H9 (cell line): ENCODE data around the gene PDF. TPM values are rescaled to one million over a fixed set of nuclear protein-coding genes. Genes with fewer than 3 reads are reported as not detected.

ENCODE experiments used
- DNase-seq: peaks from one replicate; pipeline ENCODE4 v3.0.0-alpha.2; 2017
- H2AFZ ChIP-seq: one replicate; pipeline ENCODE4 v1.6.1; 2013; ENCODE audit warnings: mild to moderate bottlenecking, low read length, control low read depth, moderate library complexity
- H2AK5ac ChIP-seq: 2 replicates; pipeline ENCODE4 v1.6.1; 2013; ENCODE audit warnings: low read length, control low read depth, mixed read lengths; ENCODE audit not compliant: insufficient read length
- H2BK120ac ChIP-seq: one replicate; pipeline ENCODE4 v1.6.1; 2013; ENCODE audit warnings: low read depth, mild to moderate bottlenecking, low read length, control low read depth, inconsistent platforms; ENCODE audit not compliant: poor library complexity, severe bottlenecking
- H2BK12ac ChIP-seq: 2 replicates; pipeline ENCODE4 v1.6.1; 2013; ENCODE audit warnings: low read length, control low read depth, mixed read lengths, low read depth; ENCODE audit not compliant: insufficient read length
- H2BK15ac ChIP-seq: 2 replicates; pipeline ENCODE4 v1.6.1; 2013; ENCODE audit warnings: low read depth, low read length, control low read depth
- H2BK20ac ChIP-seq: one replicate; pipeline ENCODE4 v1.6.1; 2013; ENCODE audit warnings: low read depth, mild to moderate bottlenecking, low read length, control low read depth, inconsistent platforms; ENCODE audit not compliant: poor library complexity, severe bottlenecking
- H2BK5ac ChIP-seq: 2 replicates; pipeline ENCODE4 v1.6.1; 2013; ENCODE audit warnings: low read length, control low read depth, mixed read lengths; ENCODE audit not compliant: insufficient read length
- H3K14ac ChIP-seq: 2 replicates; pipeline ENCODE4 v1.6.1; 2013; ENCODE audit warnings: low read length, control low read depth; ENCODE audit not compliant: insufficient read depth
- H3K18ac ChIP-seq: 2 replicates; pipeline ENCODE4 v1.6.1; 2013; ENCODE audit warnings: low read depth, mild to moderate bottlenecking, mixed read lengths, low read length, control low read depth; ENCODE audit not compliant: insufficient read length
- H3K23ac ChIP-seq: 2 replicates; pipeline ENCODE4 v1.6.1; 2013; ENCODE audit warnings: low read length, control low read depth, mixed read lengths, low read depth; ENCODE audit not compliant: insufficient read length
- H3K23me2 ChIP-seq: 2 replicates; pipeline ENCODE4 v1.6.1; 2013; ENCODE audit warnings: low read depth, mild to moderate bottlenecking, mixed read lengths, low read length, control low read depth; ENCODE audit not compliant: insufficient read length, poor library complexity, severe bottlenecking
- H3K27ac ChIP-seq: 2 replicates; pipeline ENCODE4 v1.5.1; 2013; ENCODE audit warnings: low read length, control low read depth, mixed read lengths, low read depth; ENCODE audit not compliant: insufficient read length
- H3K27me3 ChIP-seq: 2 replicates; pipeline ENCODE4 v1.6.1; 2013; ENCODE audit warnings: low read length, control low read depth, inconsistent platforms; ENCODE audit not compliant: insufficient read depth
- H3K4ac ChIP-seq: 2 replicates; pipeline ENCODE4 v1.6.1; 2013; ENCODE audit warnings: low read depth, mild to moderate bottlenecking, control low read depth, inconsistent platforms, low read length, moderate library complexity
- H3K4me1 ChIP-seq: 2 replicates; pipeline ENCODE4 v1.6.1; 2013; ENCODE audit warnings: low read length, control low read depth, inconsistent platforms; ENCODE audit not compliant: insufficient read depth
- H3K4me2 ChIP-seq: 2 replicates; pipeline ENCODE4 v1.6.1; 2013; ENCODE audit warnings: low read length, control low read depth, mixed read lengths; ENCODE audit not compliant: insufficient read length, insufficient read depth
- H3K56ac ChIP-seq: 2 replicates; pipeline ENCODE4 v1.6.1; 2013; ENCODE audit warnings: low read depth, mild to moderate bottlenecking, mixed read lengths, low read length, control low read depth; ENCODE audit not compliant: insufficient read length
- H3K79me1 ChIP-seq: 2 replicates; pipeline ENCODE4 v1.6.1; 2013; ENCODE audit warnings: low read depth, mild to moderate bottlenecking, moderate library complexity, low read length, control low read depth, inconsistent platforms; ENCODE audit not compliant: insufficient read depth, poor library complexity, severe bottlenecking
- H3K79me2 ChIP-seq: 2 replicates; pipeline ENCODE4 v1.6.1; 2013; ENCODE audit warnings: low read length, control low read depth, inconsistent platforms; ENCODE audit not compliant: insufficient read depth
- H3K9ac ChIP-seq: 2 replicates; pipeline ENCODE4 v1.6.1; 2013; ENCODE audit warnings: low read length, control low read depth, mixed read lengths; ENCODE audit not compliant: insufficient read length; ENCODE audit errors: extremely low read depth
- H3K9me3 ChIP-seq: one replicate; pipeline ENCODE4 v1.6.1; 2013; ENCODE audit warnings: low read depth, low read length, inconsistent platforms; ENCODE audit not compliant: control insufficient read depth
- H3T11ph ChIP-seq: one replicate; pipeline ENCODE4 v1.6.1; 2013; ENCODE audit warnings: mild to moderate bottlenecking, low read length, control low read depth, inconsistent platforms
- H4K20me1 ChIP-seq: one replicate; pipeline ENCODE4 v1.6.1; 2013; ENCODE audit not compliant: control insufficient read depth, insufficient read length, insufficient read depth
- H4K5ac ChIP-seq: 2 replicates; pipeline ENCODE4 v1.6.1; 2013; ENCODE audit warnings: low read depth, mild to moderate bottlenecking, mixed read lengths, low read length, control low read depth; ENCODE audit not compliant: insufficient read length
- H4K8ac ChIP-seq: replicated peaks from 2 replicates; pipeline ENCODE4 v1.6.1; 2013; ENCODE audit warnings: low read length, control low read depth, mixed read lengths, low read depth; ENCODE audit not compliant: insufficient read length
- H4K91ac ChIP-seq: 2 replicates; pipeline ENCODE4 v1.6.1; 2013; ENCODE audit warnings: low read depth, mild to moderate bottlenecking, moderate library complexity, mixed read lengths, low read length, control low read depth; ENCODE audit not compliant: insufficient read length
- H3K27ac Mint-ChIP-seq, 3 experiments: 2 replicates in 2 of 3; 3 replicates in 1 of 3; pipeline ENCODE4 v1.8.0; 2020 to 2021; ENCODE audit warnings: mixed read lengths in 3 of 3, mild to moderate bottlenecking in 1 of 3, moderate library complexity in 1 of 3
- H3K27me3 Mint-ChIP-seq: 2 replicates; pipeline ENCODE4 v1.8.0; 2021; ENCODE audit warnings: low read depth, mild to moderate bottlenecking, moderate library complexity, mixed read lengths
- H3K36me3 Mint-ChIP-seq, 3 experiments: 2 replicates in 2 of 3; 3 replicates in 1 of 3; pipeline ENCODE4 v1.8.0; 2020 to 2021; ENCODE audit warnings: low read depth in 3 of 3, mixed read lengths in 3 of 3; ENCODE audit not compliant: insufficient read depth in 1 of 3
- H3K4me1 Mint-ChIP-seq, 2 experiments: 2 replicates each; pipeline ENCODE4 v1.8.0; 2020; ENCODE audit warnings: mixed read lengths in 2 of 2
- H3K4me3 Mint-ChIP-seq, 2 experiments: 2 replicates in 1 of 2; 3 replicates in 1 of 2; pipeline ENCODE4 v1.8.0; 2020 to 2021; ENCODE audit warnings: mild to moderate bottlenecking in 2 of 2, mixed read lengths in 2 of 2, moderate library complexity in 1 of 2
- H3K9me3 Mint-ChIP-seq, 2 experiments: 2 replicates in 1 of 2; 3 replicates in 1 of 2; pipeline ENCODE4 v1.8.0; 2020; ENCODE audit warnings: mild to moderate bottlenecking in 2 of 2, mixed read lengths in 2 of 2, moderate library complexity in 1 of 2
- WGBS: extraction: QIAGEN DNeasy Blood & Tissue Kit; methylation state at CpG from one replicate; pipeline ENCODE4 v1.1.7; 2013; ENCODE audit warnings: missing lambda C conversion rate, low lambda C conversion rate, mixed read lengths; ENCODE audit not compliant: insufficient read length; ENCODE audit errors: extremely low coverage; 5-methylcytosine and 5-hydroxymethylcytosine counted together
- total RNA-seq: library from RNA; stranded (reverse); gene quantifications from 2 replicates; pipeline ENCODE4 v1.2.1, GENCODE V29; 2021
- TF ChIP-seq, protein P1 (sequence below): fragments of 200-600 bp; sonication (generic); conservative IDR thresholded peaks from 3 replicates; pipeline ENCODE4 v1.8.0; 2021; ENCODE audit warnings: antibody characterized with exemption, mild to moderate bottlenecking

PDF gene
- total RNA-seq, 1 experiment from 2014 or later: 36.4 TPM

DNA sequence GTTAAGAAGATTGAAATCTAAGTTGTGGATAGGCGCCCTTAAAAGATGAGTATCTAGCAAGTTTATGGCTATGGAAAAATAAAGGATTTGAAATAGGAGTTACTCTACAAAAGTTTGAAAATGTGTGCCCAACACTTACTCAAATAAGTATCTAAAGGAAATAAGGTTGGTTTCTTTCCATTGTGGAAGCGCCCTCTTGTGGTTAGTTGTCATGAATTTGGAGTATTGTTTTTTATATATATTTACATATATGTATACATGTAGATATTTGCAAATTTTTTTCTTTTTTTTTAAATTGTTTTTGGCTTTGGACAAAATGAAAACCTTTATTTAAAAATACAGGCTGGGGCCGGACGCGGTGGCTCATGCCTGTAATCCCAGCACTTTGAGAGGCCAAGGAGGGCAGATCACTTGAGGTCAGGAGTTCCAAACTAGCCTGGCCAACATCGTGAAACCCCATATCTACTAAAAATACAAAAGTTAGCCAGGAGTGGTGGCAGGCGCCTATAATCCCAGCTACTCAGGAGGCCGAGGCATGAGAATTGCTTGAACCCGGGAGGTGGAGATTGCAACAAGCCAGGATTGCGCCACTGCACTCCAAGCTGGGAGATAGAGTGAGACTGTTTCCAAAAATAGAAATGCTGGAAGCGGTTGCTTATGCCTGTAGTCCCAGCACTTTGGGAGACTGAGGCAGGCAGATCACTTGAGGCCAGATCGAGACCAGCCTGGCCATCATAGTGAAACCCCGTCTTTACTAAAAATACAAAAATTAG, 43.3 kb downstream of the PDF start:
- no peak overlapping the region for H3K27ac Mint-ChIP-seq
- Histone ChIP-seq H2BK5ac (no peak overlapping the region), H3K23me2 (no peaks in the 10 kb centered on the region), H3K23ac (no peak overlapping the region), H3K4ac (no peak overlapping the region), H2BK20ac (no peak overlapping the region), H3T11ph (no peak overlapping the region), H3K27me3 (no peaks in the 10 kb centered on the region), H4K91ac (no peak overlapping the region), H3K18ac (no peak overlapping the region), H3K9ac (no peak overlapping the region), H4K8ac (no peak overlapping the region), H2BK15ac (no peak overlapping the region), H2AK5ac (no peak overlapping the region), H3K56ac (no peak overlapping the region), H2AFZ (no peak overlapping the region), H3K14ac (no peak overlapping the region), H2BK12ac (no peak overlapping the region), H4K20me1 (no peaks in the 10 kb centered on the region), H3K4me2 (no peak overlapping the region), H3K9me3 (no peaks in the 10 kb centered on the region), H3K79me1 (no peaks in the 10 kb centered on the region), H3K27ac (no peak overlapping the region), H3K4me1 (no peaks in the 10 kb centered on the region), H3K79me2 (no peaks in the 10 kb centered on the region), H2BK120ac (no peak overlapping the region), H4K5ac (no peak overlapping the region)
- no peaks in the 10 kb centered on the region for H3K27me3 Mint-ChIP-seq
- H3K4me1 Mint-ChIP-seq: no peaks in the 10 kb centered on the region
- DNase-seq: no peak
- H3K36me3 Mint-ChIP-seq: peaks cover 0 to 8% (median 2%) of the 10 kb centered on the region in 3 experiments; a peak in 5 of 7 replicates
- no peaks in the 10 kb centered on the region for H3K9me3 Mint-ChIP-seq
- no CpG with 5 or more reads among the region's 13 CpGs for WGBS
- H3K4me3 Mint-ChIP-seq: no peak overlapping the region
- TF ChIP-seq, protein P1, sequence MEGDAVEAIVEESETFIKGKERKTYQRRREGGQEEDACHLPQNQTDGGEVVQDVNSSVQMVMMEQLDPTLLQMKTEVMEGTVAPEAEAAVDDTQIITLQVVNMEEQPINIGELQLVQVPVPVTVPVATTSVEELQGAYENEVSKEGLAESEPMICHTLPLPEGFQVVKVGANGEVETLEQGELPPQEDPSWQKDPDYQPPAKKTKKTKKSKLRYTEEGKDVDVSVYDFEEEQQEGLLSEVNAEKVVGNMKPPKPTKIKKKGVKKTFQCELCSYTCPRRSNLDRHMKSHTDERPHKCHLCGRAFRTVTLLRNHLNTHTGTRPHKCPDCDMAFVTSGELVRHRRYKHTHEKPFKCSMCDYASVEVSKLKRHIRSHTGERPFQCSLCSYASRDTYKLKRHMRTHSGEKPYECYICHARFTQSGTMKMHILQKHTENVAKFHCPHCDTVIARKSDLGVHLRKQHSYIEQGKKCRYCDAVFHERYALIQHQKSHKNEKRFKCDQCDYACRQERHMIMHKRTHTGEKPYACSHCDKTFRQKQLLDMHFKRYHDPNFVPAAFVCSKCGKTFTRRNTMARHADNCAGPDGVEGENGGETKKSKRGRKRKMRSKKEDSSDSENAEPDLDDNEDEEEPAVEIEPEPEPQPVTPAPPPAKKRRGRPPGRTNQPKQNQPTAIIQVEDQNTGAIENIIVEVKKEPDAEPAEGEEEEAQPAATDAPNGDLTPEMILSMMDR: peak; percentile 80
